Measurements from ENCODE around the gene TFAP2B. TPM values are rescaled to one million over a fixed set of nuclear protein-coding genes. Genes with fewer than 3 reads are reported as not detected.
A peak's percentile ranks its signal among the peaks of the same experiment; 100 is the strongest.

The TFAP2B gene
- total and polyA plus RNA-seq, 12 donors, result 0.01 to 0.07 TPM; not detected in 10

DNA sequence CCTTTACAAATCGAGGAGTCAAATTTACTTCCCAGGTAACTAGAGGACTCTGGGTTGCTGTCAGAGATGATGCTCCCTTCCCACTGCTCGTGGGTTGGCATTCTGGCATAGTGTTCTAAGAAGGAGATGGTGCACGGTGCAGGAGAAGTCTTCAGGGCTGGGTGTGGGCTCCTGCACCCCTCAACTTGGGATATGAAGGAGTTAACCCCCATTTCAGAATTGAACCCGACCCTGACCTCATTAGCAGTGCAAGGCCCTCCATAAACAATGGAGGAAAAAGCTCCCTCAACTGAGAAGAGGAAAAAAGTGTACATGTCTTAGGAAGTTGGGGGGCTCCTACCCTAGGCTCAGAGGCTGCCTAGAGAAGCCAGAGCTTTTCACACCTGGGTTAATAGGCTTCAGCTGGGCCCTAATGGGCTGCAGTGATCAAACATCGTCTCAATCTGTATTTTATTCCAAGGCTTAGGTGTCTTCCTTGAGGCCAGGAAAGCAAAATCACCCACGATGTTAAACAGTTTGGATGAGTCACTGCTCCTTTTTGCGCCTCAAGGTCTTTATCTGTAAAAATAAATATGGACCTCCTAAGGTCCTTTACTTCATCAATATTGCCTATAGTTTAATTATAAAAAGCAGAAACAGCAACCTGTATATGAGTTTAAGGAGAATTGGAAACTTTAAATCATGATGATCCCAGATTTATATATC lies 29.4 kb downstream of the TFAP2B start:
- ATAC-seq (no peak), DNase-seq (no peak)
- Histone ChIP-seq H3K4me1 (peaks cover 0 to 21% (median 3%) of the 10 kb centered on the region in 9 donors), H3K9me3 (peaks cover 0 to 4% (median 0%) of the 10 kb centered on the region in 11 donors), H3K36me3 (no peaks in the 10 kb centered on the region), H3K27me3 (peaks cover 17 to 100% (median 100%) of the 10 kb centered on the region in 7 donors), H3K27ac (no peak overlapping the region), H3K4me3 (no peak overlapping the region)
- 4 to 5% methylated on average over 7 of the region's 7 CpGs for WGBS, 2 donors
- intact Hi-C loops (cut with DNase I), result no loop called here
- no peak for TF ChIP-seq CTCF (IDR thresholded peaks at IDR 0.05)

GRCh38 chr6:50848989-50849795 lies 30.5 kb downstream of the TFAP2B start:
- peaks cover 17 to 100% (median 99%) of the 10 kb centered on the region in 7 donors for H3K27me3 ChIP-seq
- ATAC-seq (no peak), DNase-seq (no peak)
- H3K27ac ChIP-seq, result no peak overlapping the region
- TF ChIP-seq CTCF (IDR thresholded peaks at IDR 0.05), result no peak
- H3K4me1 ChIP-seq, result peaks cover 0 to 14% (median 3%) of the 10 kb centered on the region in 9 donors
- peaks cover 0 to 4% (median 0%) of the 10 kb centered on the region in 11 donors for H3K9me3 ChIP-seq
- WGBS, 2 donors, result 2 to 3% methylated on average over 27 of the region's 27 CpGs
- intact Hi-C loops (cut with DNase I), result no loop called here
- no peaks in the 10 kb centered on the region for H3K36me3 ChIP-seq
- H3K4me3 ChIP-seq, result peak overlapping the region in 1 of 10 donors; percentile 22

DNA sequence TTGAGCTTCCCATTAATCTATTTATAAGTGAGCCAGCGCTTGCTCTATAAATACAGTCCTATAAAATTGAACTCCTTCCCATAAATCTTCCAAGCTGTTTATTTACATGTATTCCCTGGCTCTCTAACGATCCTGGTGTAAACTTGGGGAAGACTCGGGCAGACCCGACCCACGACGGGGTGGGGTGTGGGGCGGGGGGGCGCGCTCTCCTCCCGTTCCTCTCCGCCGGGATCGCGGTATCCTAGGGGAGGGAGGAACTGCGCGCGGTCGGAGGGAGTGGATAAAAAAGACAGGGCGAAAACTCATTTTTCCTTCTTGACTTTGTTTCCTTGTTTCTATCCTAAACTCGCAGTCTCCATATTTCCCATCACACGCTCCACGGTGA lies 31.1 kb downstream of the TFAP2B start:
- H3K27me3 ChIP-seq, result peaks cover 17 to 98% (median 94%) of the 10 kb centered on the region in 7 donors
- H3K9me3 ChIP-seq, result peaks cover 0 to 4% (median 0%) of the 10 kb centered on the region in 11 donors
- DNase-seq (no peak), ATAC-seq (no peak)
- WGBS, 2 donors, result 2% methylated on average over 22 of the region's 22 CpGs
- peaks cover 0 to 14% (median 3%) of the 10 kb centered on the region in 9 donors for H3K4me1 ChIP-seq
- TF ChIP-seq CTCF (IDR thresholded peaks at IDR 0.05), result no peak
- intact Hi-C loops (cut with DNase I), result no loop called here
- no peaks in the 10 kb centered on the region for H3K36me3 ChIP-seq
- H3K27ac ChIP-seq, result no peak overlapping the region
- peak overlapping the region in 4 of 10 donors; percentile 6 to 22 (median 8) for H3K4me3 ChIP-seq

DNA sequence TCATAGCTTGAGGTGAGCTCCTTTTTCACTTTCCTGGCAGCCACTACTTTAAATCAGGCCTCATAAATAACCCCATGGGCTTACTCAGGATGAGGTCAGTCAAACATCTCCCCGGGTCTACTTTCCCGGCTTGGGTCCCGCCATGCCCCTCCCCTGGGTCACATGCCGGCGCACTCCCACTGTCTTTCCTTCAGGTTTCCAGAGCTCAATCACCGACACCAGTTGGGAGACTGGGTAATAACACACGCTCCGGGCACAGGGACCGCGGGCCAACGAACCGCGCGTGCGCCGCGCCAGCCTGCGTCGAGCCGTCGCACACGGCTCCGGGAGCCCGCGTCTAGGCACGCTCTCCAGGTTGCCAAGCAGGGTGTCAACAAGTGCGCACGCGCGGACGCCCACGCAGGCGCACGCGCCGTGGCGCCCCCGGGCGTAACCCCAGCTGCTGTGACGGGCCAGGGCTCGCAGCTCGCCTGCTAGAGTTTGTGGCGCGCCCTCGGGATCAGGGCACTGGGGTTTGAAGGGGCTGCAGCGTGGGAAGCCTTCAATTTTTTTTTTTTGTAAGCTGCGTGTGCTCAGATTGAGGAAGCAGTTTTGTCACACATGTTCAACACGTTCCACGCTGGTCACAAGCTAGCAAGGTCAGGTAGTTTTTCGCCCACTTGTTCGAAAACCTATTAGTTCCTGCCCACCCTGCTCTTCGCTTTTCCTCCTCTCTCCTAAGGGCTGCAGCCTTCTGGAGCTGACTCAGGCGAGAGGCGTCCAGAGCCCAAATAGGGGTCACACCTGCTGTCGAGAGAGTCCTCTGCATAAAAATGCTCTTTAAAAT lies 31.8 kb downstream of the TFAP2B start:
- Histone ChIP-seq H3K36me3 (no peaks in the 10 kb centered on the region), H3K27me3 (peaks cover 17 to 92% (median 87%) of the 10 kb centered on the region in 7 donors), H3K4me1 (peaks cover 0 to 13% (median 3%) of the 10 kb centered on the region in 9 donors), H3K27ac (no peak overlapping the region), H3K9me3 (peaks cover 0 to 4% (median 0%) of the 10 kb centered on the region in 11 donors), H3K4me3 (peak overlapping the region in 5 of 10 donors; percentile 6 to 22 (median 10))
- 2 to 3% methylated on average over 55 of the region's 55 CpGs for WGBS, 2 donors
- no peak for TF ChIP-seq CTCF (IDR thresholded peaks at IDR 0.05)
- no peak for ATAC-seq
- DNase-seq, result no peak
- intact Hi-C loops (cut with DNase I), result no loop called here

Data from heart right ventricle (tissue), 16 donors.